Osteoblast (primary cell): Measurements from ENCODE around the gene HEXB. TPM values are rescaled to one million over a fixed set of nuclear protein-coding genes. Genes with fewer than 3 reads are reported as not detected.

Experiments
- DNase-seq: peaks from one replicate; pipeline ENCODE4 v3.0.0; 2011; ENCODE audit warnings: low spot score, mixed read lengths; ENCODE audit not compliant: insufficient read length; ENCODE audit errors: missing footprints
- H2AFZ ChIP-seq: 2 replicates; pipeline ENCODE4 v1.6.0; 2011; ENCODE audit warnings: mild to moderate bottlenecking, low read length
- H3K27ac ChIP-seq: 2 replicates; pipeline ENCODE4 v1.5.1; 2011; ENCODE audit warnings: mild to moderate bottlenecking, low read depth, low read length, moderate library complexity
- H3K27me3 ChIP-seq: 2 replicates; pipeline ENCODE4 v1.6.0; 2012; ENCODE audit warnings: mild to moderate bottlenecking, control low read depth, inconsistent platforms, low read length, moderate library complexity; ENCODE audit not compliant: insufficient read depth
- H3K36me3 ChIP-seq: 2 replicates; pipeline ENCODE4 v1.5.1; 2011; ENCODE audit warnings: mild to moderate bottlenecking, low read length, control low read depth, moderate library complexity; ENCODE audit not compliant: insufficient read depth
- H3K4me1 ChIP-seq: 2 replicates; pipeline ENCODE4 v1.5.1; 2011; ENCODE audit warnings: mild to moderate bottlenecking, low read length, control low read depth, moderate library complexity; ENCODE audit not compliant: insufficient read depth
- H3K4me2 ChIP-seq: 2 replicates; pipeline ENCODE4 v1.6.0; 2011; ENCODE audit warnings: mild to moderate bottlenecking, low read length; ENCODE audit not compliant: insufficient read depth
- H3K4me3 ChIP-seq: fragments of 200-600 bp; sonication (generic); 3 replicates; pipeline ENCODE4 v1.5.1; 2012; ENCODE audit warnings: mild to moderate bottlenecking, low read length, inconsistent platforms; ENCODE audit not compliant: insufficient read depth
- H3K79me2 ChIP-seq: 2 replicates; pipeline ENCODE4 v1.6.0; 2012; ENCODE audit warnings: mild to moderate bottlenecking, low read length, control low read depth, inconsistent platforms; ENCODE audit not compliant: insufficient read depth
- H3K9me3 ChIP-seq: 2 replicates; pipeline ENCODE4 v1.5.1; 2011; ENCODE audit warnings: low read depth, low read length, control low read depth
- H4K20me1 ChIP-seq: 2 replicates; pipeline ENCODE4 v1.6.0; 2012; ENCODE audit warnings: mild to moderate bottlenecking, low read length, control low read depth; ENCODE audit not compliant: insufficient read depth
- CTCF ChIP-seq: IDR thresholded peaks from 2 replicates; pipeline ENCODE4 v1.5.1; 2011; ENCODE audit warnings: mild to moderate bottlenecking, low read depth, low read length, moderate library complexity; ENCODE audit errors: extremely low read depth
- total RNA-seq: library from RNA; depleted of rRNA; stranded (reverse); fragments of >200 nt; gene quantifications from 2 replicates; pipeline ENCODE4 v1.2.3, GENCODE V29; 2012

The HEXB gene
- total RNA-seq, 1 donor: 267 TPM

GRCh38 chr5:74657165-74657564 lies 27.9 kb upstream of the HEXB start:
- no peaks in the 10 kb centered on the region for H3K27me3 ChIP-seq
- no peak for DNase-seq
- no peak overlapping the region for H3K27ac ChIP-seq
- H3K4me1 ChIP-seq: peaks cover 11% of the 10 kb centered on the region
- H3K9me3 ChIP-seq: no peaks in the 10 kb centered on the region
- no peak overlapping the region for H3K4me2 ChIP-seq
- no peak overlapping the region for H3K4me3 ChIP-seq
- H3K36me3 ChIP-seq: no peaks in the 10 kb centered on the region
- H2AFZ ChIP-seq: no peak overlapping the region
- no peak for TF ChIP-seq CTCF
- H3K79me2 ChIP-seq: no peaks in the 10 kb centered on the region
- no peaks in the 10 kb centered on the region for H4K20me1 ChIP-seq

GRCh38 chr5:74659172-74659571 lies 25.9 kb upstream of the HEXB start:
- H3K9me3 ChIP-seq: no peaks in the 10 kb centered on the region
- no peaks in the 10 kb centered on the region for H3K27me3 ChIP-seq
- no peaks in the 10 kb centered on the region for H4K20me1 ChIP-seq
- DNase-seq: no peak
- no peak overlapping the region for H2AFZ ChIP-seq
- no peaks in the 10 kb centered on the region for H3K79me2 ChIP-seq
- no peak for TF ChIP-seq CTCF
- H3K4me1 ChIP-seq: peaks cover 11% of the 10 kb centered on the region
- no peak overlapping the region for H3K4me2 ChIP-seq
- no peak overlapping the region for H3K4me3 ChIP-seq
- no peaks in the 10 kb centered on the region for H3K36me3 ChIP-seq
- H3K27ac ChIP-seq: no peak overlapping the region

GRCh38 chr5:74660140-74660539 lies 24.9 kb upstream of the HEXB start:
- Histone ChIP-seq H3K79me2 (no peaks in the 10 kb centered on the region), H3K4me2 (no peak overlapping the region), H3K4me1 (peaks cover 12% of the 10 kb centered on the region), H3K36me3 (no peaks in the 10 kb centered on the region), H3K27ac (no peak overlapping the region), H3K9me3 (no peaks in the 10 kb centered on the region), H3K4me3 (no peak overlapping the region), H4K20me1 (no peaks in the 10 kb centered on the region), H3K27me3 (no peaks in the 10 kb centered on the region), H2AFZ (peak overlapping the region; percentile 59)
- no peak for DNase-seq
- TF ChIP-seq CTCF: no peak

DNA sequence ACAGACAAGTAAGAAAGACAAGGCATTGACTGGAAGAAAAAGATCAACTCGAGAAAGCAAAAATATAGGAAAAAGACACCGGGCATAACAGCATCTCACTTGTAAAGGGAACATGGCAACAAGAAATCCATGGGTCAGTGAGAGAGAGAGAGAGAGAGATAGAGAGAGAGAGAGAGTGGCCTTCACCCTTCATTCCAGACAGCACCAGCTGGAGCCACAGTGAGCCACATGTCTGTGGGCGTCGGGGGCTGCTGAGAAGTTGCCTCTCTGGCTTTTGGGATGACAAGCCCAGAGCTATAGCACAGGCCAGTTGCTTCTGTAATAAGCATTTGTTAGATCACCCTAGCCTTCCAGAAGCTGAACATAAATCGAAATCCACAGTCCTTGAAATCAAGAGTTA lies 24.2 kb upstream of the HEXB start:
- no peaks in the 10 kb centered on the region for H3K9me3 ChIP-seq
- no peak overlapping the region for H3K4me3 ChIP-seq
- peaks cover 2% of the 10 kb centered on the region for H3K27me3 ChIP-seq
- H4K20me1 ChIP-seq: no peaks in the 10 kb centered on the region
- no peak for TF ChIP-seq CTCF
- H3K4me1 ChIP-seq: peaks cover 15% of the 10 kb centered on the region
- no peak for DNase-seq
- H3K27ac ChIP-seq: no peak overlapping the region
- H3K4me2 ChIP-seq: no peak overlapping the region
- H2AFZ ChIP-seq: peak overlapping the region; percentile 30
- no peaks in the 10 kb centered on the region for H3K79me2 ChIP-seq
- H3K36me3 ChIP-seq: no peaks in the 10 kb centered on the region
